Right ventricle myocardium superior (tissue), 1 donor: ENCODE results near the gene SETD1A. TPM values are rescaled to one million over a fixed set of nuclear protein-coding genes. Genes with fewer than 3 reads are reported as not detected.

ENCODE experiments used
- ATAC-seq: fragments of 200-7000 bp; cut with Tn5 transposase; one replicate; pipeline ENCODE4 v1.9.1; 2020; ENCODE audit warnings: mild to moderate bottlenecking; ENCODE audit not compliant: poor library complexity
- DNase-seq: peaks from one replicate; pipeline ENCODE4 v3.0.0-alpha.2; 2020
- intact Hi-C: fragments of 100-400 bp; cut with DNase I; formaldehyde crosslinking; loops from one replicate; pipeline ENCODE4 v1.11.2; 2022
- long read RNA-seq: library from polyadenylated mRNA; unstranded; transcript quantifications from one replicate; pipeline ENCODE4 v2.0.0, GENCODE V29; 2021
- total RNA-seq: library from RNA; stranded (reverse); fragmentation: NEBNext Ultra II Directional; extraction: Animal tissue kit (Norgen Biotek cat#: 25700); gene quantifications from one replicate; pipeline ENCODE4 v1.2.1, GENCODE V29; 2021
- donor health status: DM: no; HTN: yes; CAD: no; lungs with severe emphysema.

The SETD1A gene
- total RNA-seq, result 6.9 TPM
- long read RNA-seq, partial matches to known transcripts, result 1 of 1 reads
- long read RNA-seq, other reads (novel, unspliced or antisense), result 0 of 1 reads

GRCh38 chr16:30957456-30958174, at the start of gene SETD1A:
SETD1A (plus strand) TSS chr16:30957754; CDS start chr16:30958732, 978 bp downstream.
- peak; percentile 94 for ATAC-seq
- DNase-seq, result peak; percentile 98
- intact Hi-C loops, result no loop called here

DNA sequence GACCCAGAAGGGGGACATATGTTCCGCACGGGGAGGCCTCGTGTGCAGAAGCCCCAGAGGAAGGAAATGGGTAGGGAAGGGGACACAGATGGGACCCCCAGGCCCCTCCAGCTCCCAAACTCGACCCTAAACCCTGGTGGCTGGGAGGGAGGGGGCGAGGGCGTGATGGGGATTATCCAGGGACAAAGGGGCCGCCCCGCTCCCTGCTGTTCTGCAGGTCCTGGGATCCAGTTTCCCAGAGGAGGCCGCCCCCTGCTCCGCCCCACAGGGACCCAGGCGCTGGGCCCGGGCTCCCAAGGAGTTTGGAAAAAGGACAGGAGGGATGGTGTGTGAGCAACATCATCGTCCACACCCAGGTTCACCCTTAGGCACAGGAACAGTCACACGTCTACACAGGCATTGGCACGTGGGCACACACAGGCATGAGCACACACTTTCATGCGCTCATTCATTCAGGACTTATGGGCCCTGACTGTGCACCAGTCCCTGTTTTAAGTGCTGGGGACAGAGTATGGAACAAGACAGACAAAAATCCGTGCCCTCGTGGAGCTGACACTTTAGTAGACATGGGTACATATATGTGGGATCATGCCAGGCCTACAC, 47.0 kb upstream of the SETD1A start:
- ATAC-seq (no peak), DNase-seq (no peak)
- intact Hi-C loops, result no loop called here

GRCh38 chr16:30912794-30913412, 44.7 kb upstream of the SETD1A start:
- intact Hi-C loops, result no loop called here
- ATAC-seq (no peak), DNase-seq (no peak)

DNA sequence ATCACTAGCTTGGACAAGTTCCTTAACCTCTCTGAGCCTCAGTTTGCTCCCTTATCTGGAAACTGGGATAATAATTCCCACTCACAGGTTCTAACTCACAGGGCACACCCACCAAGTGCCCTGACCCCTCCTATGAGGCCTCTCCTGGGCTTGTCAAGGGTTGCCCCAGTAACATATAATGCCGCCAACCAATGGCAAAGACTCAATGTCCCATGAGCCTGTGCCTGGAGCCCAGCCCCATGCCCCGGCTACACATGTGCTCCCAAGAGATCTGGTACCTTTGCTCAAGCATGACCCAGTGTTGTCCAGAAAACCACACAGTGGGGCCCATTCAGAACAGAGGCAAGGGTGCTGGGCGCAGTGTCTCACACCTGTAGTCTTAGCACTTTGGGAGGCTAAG, 42.7 kb upstream of the SETD1A start:
- intact Hi-C loops, result no loop called here
- DNase-seq (no peak), ATAC-seq (no peak)

GRCh38 chr16:30918614-30919013, 38.9 kb upstream of the SETD1A start:
- intact Hi-C loops, result no loop called here
- no peak for ATAC-seq

GRCh38 chr16:30920891-30921290, 36.7 kb upstream of the SETD1A start:
- intact Hi-C loops, result loop anchor here (2.0 to 10.0 kb wide), 2 partner anchors 76 to 1116 kb away; partner anchors contain the start of gene MAZ
- ATAC-seq (no peak), DNase-seq (no peak)

More at GRCh38 chr16:30918614-30919013, 38.9 kb upstream of the SETD1A start:
- no peak for DNase-seq

DNA sequence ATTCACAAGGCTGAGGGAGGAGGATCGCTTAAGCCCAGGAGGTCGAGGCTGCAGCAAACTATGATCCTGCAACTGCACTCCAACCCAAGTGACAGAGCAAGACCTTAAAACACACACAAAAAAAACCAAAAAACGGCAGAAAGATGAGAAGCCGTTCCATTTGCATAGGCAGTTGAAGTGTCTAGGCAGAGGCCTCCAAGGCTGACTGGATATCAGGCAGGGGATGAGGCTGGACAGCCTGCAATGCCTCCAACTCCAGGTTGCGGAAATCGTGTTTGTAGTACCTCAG, 36.2 kb upstream of the SETD1A start:
- intact Hi-C loops, result loop anchor here (2.0 to 10.0 kb wide), 2 partner anchors 77 to 1117 kb away; partner anchors contain the start of gene MAZ
- DNase-seq (no peak), ATAC-seq (no peak)

- DNase-seq (peak; percentile 92), ATAC-seq (peak; percentile 38)
- intact Hi-C loops, result loop anchor here (2.0 to 10.0 kb wide), 2 partner anchors 77 to 1117 kb away; partner anchors contain the start of gene MAZ
These were observed 35.7 kb upstream of the SETD1A start for GRCh38 chr16:30921748-30922419.

GRCh38 chr16:30922420-30922959, 35.1 kb upstream of the SETD1A start:
- peak; percentile 100 for DNase-seq
- intact Hi-C loops, result loop anchor here (10.0 kb wide), 1 partner anchor 1118 kb away; the partner anchor contains the start of gene MAZ
- ATAC-seq, result peak; percentile 88

DNA sequence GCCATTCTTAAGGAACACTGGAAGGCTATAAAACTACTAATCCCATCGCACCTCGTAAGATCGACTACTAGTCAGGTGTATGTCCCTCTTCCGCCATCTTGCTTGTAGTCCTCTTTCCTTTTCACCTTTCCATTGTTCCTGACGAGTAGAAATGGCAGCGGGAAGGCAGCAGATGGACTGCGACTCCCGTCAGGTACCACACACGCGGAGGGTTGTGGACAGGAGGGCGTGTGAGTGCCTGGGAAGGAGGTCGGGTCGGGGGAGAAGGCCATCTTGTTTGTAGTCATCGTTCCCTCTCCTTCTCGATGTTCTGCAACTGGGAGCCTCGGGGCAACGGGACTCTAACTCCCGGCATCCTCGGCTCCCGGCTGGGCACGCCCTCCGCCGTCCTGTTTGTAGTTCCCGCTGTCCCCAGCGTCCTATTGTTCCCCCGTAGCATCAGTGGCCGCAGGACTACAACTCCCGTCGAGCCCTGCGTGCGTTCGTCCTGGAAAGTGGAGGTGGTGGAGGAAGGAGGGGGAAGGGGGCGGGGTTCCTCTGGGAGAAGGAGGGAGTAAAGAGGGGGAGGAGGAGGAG, 34.5 kb upstream of the SETD1A start:
- intact Hi-C loops, result loop anchor here (10.0 kb wide), 1 partner anchor 1118 kb away; the partner anchor contains the start of gene MAZ
- DNase-seq (peak; percentile 100), ATAC-seq (peak; percentile 83)

DNA sequence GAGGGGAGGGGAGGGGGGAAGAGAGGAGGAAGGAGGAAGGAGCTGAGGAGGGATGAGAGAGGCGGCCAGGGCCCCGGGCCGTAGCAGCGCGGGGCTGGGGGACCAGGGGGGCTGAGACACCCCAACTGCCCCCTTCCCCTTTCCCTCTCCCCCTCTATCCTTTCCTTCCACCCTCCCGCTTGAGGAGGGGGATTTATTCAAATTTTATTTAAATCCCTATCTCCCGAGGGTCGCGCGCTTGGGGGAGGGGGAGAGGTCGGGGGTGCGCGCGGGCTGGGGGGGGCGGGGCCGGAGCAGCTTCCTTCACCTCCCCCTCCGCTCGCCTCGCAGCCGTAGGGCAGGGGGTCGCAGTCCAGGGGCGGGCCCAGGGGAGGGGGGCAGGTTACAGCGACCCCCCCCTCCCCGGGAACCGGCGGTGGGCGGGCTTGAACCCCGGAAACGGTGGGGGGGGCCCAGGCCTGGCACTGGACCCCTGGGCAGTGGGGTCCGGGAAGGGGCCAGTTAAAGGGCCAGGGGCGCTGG, 33.9 kb upstream of the SETD1A start, which contains the start of gene FBXL19:
Gene FBXL19, plus strand, starts transcription at position 19 of the 522 bp plus-strand sequence. CDS start 2,183 bp downstream, outside the sequence.
- peak; percentile 70 for DNase-seq
- ATAC-seq, result no peak
- intact Hi-C loops, result loop anchor here (10.0 kb wide), 1 partner anchor 1119 kb away; the partner anchor contains the start of gene MAZ

DNA sequence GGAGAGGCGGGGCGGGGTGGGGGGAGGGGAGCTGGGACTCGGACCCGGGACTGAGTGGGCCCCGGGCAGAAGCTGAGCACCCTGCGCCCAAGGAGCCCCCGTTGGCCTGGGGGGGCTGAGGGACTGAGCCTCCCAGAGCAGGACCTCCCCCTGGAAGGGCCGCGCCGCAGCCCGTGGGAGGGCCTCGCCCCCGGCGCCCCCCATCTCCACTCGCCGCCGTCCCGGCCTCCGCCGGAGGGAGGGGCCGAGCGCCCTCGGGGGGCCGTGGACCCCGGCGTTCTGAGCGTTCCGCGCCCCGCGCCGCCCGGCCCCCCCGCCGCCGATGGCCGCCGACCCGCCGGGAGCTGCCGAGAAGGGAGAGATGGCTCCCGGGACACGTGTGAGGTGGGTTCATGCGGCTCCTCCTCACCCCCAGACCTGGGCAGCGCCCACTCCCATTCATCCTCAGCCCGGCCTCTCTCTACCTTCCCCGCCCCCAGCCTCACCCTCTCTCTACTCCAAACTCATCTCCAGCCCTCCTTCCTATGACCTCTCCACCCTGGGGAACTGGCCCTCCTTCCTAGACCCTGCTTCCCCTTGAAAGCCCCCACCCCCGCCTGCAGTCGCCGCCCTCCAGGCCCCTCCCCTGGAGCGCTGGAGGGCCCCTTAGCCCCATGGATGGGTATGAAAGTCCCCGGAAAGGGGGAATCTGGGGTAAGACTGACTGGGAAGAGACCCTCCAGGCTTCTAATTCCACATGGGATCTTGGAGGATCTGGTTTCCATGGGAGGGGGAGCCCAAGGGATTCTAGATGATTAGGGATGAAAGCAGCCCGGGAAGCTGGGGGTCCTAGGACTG, 33.3 kb upstream of the SETD1A start:
- ATAC-seq, result no peak
- no peak for DNase-seq
- intact Hi-C loops, result loop anchor here (10.0 kb wide), 1 partner anchor 1119 kb away; the partner anchor contains the start of gene MAZ

DNA sequence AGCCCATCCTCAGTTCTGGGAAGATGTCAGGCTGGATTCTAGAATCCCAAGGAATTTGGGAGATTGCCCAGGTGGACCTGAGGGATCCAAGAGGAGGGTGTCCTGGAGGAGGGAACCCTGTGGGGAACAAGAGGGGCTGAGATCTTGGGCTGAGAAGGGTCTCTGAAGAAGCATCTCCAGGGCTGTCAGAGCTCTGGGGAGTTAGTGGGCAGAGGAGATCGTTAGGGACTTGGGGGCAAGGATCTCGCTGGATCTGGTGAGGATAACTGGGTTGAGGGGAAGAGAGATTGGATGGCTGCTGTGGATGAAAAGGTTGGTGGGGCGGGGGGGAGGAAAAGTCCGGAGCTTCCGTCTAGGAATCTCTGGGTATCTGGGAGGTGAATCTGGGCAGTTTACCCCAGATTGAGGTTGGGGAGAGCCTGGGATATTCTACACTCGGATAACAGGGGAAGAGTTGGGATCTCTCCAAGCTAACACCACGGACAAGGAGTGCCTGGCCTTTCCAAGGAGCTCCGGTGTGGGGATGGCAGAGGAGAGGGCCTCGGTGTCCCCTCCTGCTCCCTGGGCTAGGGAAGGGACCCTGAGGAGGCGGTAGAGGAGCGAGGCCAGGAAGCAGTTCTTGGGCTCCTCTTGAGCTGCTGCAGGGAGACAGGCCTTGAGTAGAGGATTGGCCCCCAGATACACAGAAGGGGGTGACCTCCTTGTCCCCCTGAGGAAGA, 32.5 kb upstream of the SETD1A start:
- DNase-seq, result no peak
- intact Hi-C loops, result loop anchor here (10.0 kb wide), 1 partner anchor 1120 kb away; the partner anchor contains the start of gene MAZ
- no peak for ATAC-seq

- DNase-seq, result no peak
- intact Hi-C loops, result loop anchor here (10.0 kb wide), 1 partner anchor 1121 kb away; the partner anchor contains the start of gene MAZ
- ATAC-seq, result no peak
These were observed 31.9 kb upstream of the SETD1A start for GRCh38 chr16:30925632-30925987.

- DNase-seq, result no peak
- intact Hi-C loops, result loop anchor here (10.0 kb wide), 1 partner anchor 1121 kb away; the partner anchor contains the start of gene MAZ
These were observed 31.4 kb upstream of the SETD1A start for GRCh38 chr16:30925995-30926811.

More at GRCh38 chr16:30925995-30926811, 31.4 kb upstream of the SETD1A start:
- no peak for ATAC-seq
